Activated T-helper 1 cell treated with anti-CD3 and anti-CD28 coated beads, Interleukin-12 subunit alpha, Interleukin-12 subunit beta, Interleukin-2, Interleukin-4 antibody, amounts not matched to agents 30 ng/mL and 10 ng/mL and 1 ng/mL, durations not matched to agents 14 hours and 24 hours and 36 hours (primary cell): ENCODE measurements around the gene GALNT18. TPM values are rescaled to one million over a fixed set of nuclear protein-coding genes. Genes with fewer than 3 reads are reported as not detected.
"Not testable (repeated sequence)": the region's sequence is repeated elsewhere in the genome, so short reads cannot be mapped to it uniquely, and the experiment has no call there.

Experiments used
- DNase-seq: peaks from one replicate; pipeline ENCODE4 v3.0.0; 2021; ENCODE audit warnings: low spot score
- H3K27ac Mint-ChIP-seq: one replicate; pipeline ENCODE4 v1.8.0; 2021; ENCODE audit warnings: mild to moderate bottlenecking, mixed read lengths
- H3K27me3 Mint-ChIP-seq: one replicate; pipeline ENCODE4 v1.8.0; 2022; ENCODE audit warnings: mild to moderate bottlenecking, moderate library complexity, mixed read lengths; ENCODE audit not compliant: insufficient read depth
- H3K36me3 Mint-ChIP-seq: one replicate; pipeline ENCODE4 v1.8.0; 2021; ENCODE audit warnings: low read depth, mixed read lengths
- H3K4me1 Mint-ChIP-seq: one replicate; pipeline ENCODE4 v1.8.0; 2021; ENCODE audit warnings: low read depth, mixed read lengths
- H3K4me3 Mint-ChIP-seq: one replicate; pipeline ENCODE4 v1.8.0; 2021; ENCODE audit warnings: mild to moderate bottlenecking, moderate library complexity, mixed read lengths
- H3K9me3 Mint-ChIP-seq: one replicate; pipeline ENCODE4 v1.8.0; 2021; ENCODE audit warnings: mixed read lengths
- intact Hi-C: fragments of 100-400 bp; cut with micrococcal nuclease; formaldehyde crosslinking; loops from one replicate; pipeline ENCODE4 v1.15.1; 2024
- total RNA-seq: library from RNA; stranded (reverse); gene quantifications from 2 replicates; pipeline ENCODE4 v1.2.3, GENCODE V29; 2022

GALNT18 gene
- total RNA-seq, 1 donor from 2014 or later: 5.3 TPM

GRCh38 chr11:11464555-11464954 is 157.2 kb downstream of the GALNT18 start:
- Mint-ChIP-seq H3K36me3 (no peaks in the 10 kb centered on the region), H3K4me3 (no peak overlapping the region), H3K4me1 (no peaks in the 10 kb centered on the region), H3K9me3 (no peaks in the 10 kb centered on the region), H3K27me3 (no peaks in the 10 kb centered on the region), H3K27ac (no peak overlapping the region)
- intact Hi-C loops: no loop called here
- DNase-seq: no peak

GRCh38 chr11:11463405-11463804 is 158.4 kb downstream of the GALNT18 start:
- DNase-seq: no peak

GRCh38 chr11:11461473-11461872 is 160.3 kb downstream of the GALNT18 start:
- no peaks in the 10 kb centered on the region for H3K36me3 Mint-ChIP-seq
- intact Hi-C loops: no loop called here
- H3K4me1 Mint-ChIP-seq: no peaks in the 10 kb centered on the region
- no peak overlapping the region for H3K27ac Mint-ChIP-seq
- H3K9me3 Mint-ChIP-seq: no peaks in the 10 kb centered on the region
- H3K4me3 Mint-ChIP-seq: no peak overlapping the region
- no peaks in the 10 kb centered on the region for H3K27me3 Mint-ChIP-seq
- DNase-seq: no peak

More at GRCh38 chr11:11463405-11463804, 158.4 kb downstream of the GALNT18 start:
- Mint-ChIP-seq H3K36me3 (no peaks in the 10 kb centered on the region), H3K27ac (no peak overlapping the region), H3K4me3 (no peak overlapping the region), H3K27me3 (no peaks in the 10 kb centered on the region), H3K4me1 (no peaks in the 10 kb centered on the region), H3K9me3 (no peaks in the 10 kb centered on the region)
- intact Hi-C loops: no loop called here

- no peak overlapping the region for H3K27ac Mint-ChIP-seq
- H3K27me3 Mint-ChIP-seq: no peaks in the 10 kb centered on the region
- H3K9me3 Mint-ChIP-seq: no peaks in the 10 kb centered on the region
- intact Hi-C loops: no loop called here
- no peak for DNase-seq
- H3K4me3 Mint-ChIP-seq: no peak overlapping the region
- no peaks in the 10 kb centered on the region for H3K36me3 Mint-ChIP-seq
- no peaks in the 10 kb centered on the region for H3K4me1 Mint-ChIP-seq
Observed at GRCh38 chr11:11459578-11459977, 162.2 kb downstream of the GALNT18 start.

- Mint-ChIP-seq H3K27me3 (no peaks in the 10 kb centered on the region), H3K9me3 (no peaks in the 10 kb centered on the region), H3K36me3 (no peaks in the 10 kb centered on the region), H3K27ac (no peak overlapping the region), H3K4me3 (no peak overlapping the region), H3K4me1 (no peaks in the 10 kb centered on the region)
- DNase-seq: no peak
- intact Hi-C loops: no loop called here
Observed at GRCh38 chr11:11458485-11458884, 163.3 kb downstream of the GALNT18 start.

- no peak overlapping the region for H3K4me3 Mint-ChIP-seq
- no peak for DNase-seq
- H3K9me3 Mint-ChIP-seq: no peaks in the 10 kb centered on the region
- intact Hi-C loops: no loop called here
- no peaks in the 10 kb centered on the region for H3K4me1 Mint-ChIP-seq
- H3K36me3 Mint-ChIP-seq: no peaks in the 10 kb centered on the region
- no peak overlapping the region for H3K27ac Mint-ChIP-seq
- no peaks in the 10 kb centered on the region for H3K27me3 Mint-ChIP-seq
Observed at GRCh38 chr11:11458001-11458400, 163.8 kb downstream of the GALNT18 start.

GRCh38 chr11:11456866-11457265 is 164.9 kb downstream of the GALNT18 start:
- no peaks in the 10 kb centered on the region for H3K9me3 Mint-ChIP-seq
- no peak overlapping the region for H3K4me3 Mint-ChIP-seq
- H3K27ac Mint-ChIP-seq: no peak overlapping the region
- no peak for DNase-seq
- intact Hi-C loops: no loop called here
- no peaks in the 10 kb centered on the region for H3K27me3 Mint-ChIP-seq
- H3K36me3 Mint-ChIP-seq: no peaks in the 10 kb centered on the region
- H3K4me1 Mint-ChIP-seq: peaks cover 1% of the 10 kb centered on the region

GRCh38 chr11:11454671-11455223 is 167.1 kb downstream of the GALNT18 start:
- H3K27ac Mint-ChIP-seq: no peak overlapping the region
- H3K4me1 Mint-ChIP-seq: peaks cover 6% of the 10 kb centered on the region

GRCh38 chr11:11451501-11452005 is 170.3 kb downstream of the GALNT18 start:
- intact Hi-C loops: no loop called here
- H3K4me3 Mint-ChIP-seq: no peak overlapping the region

More at GRCh38 chr11:11454671-11455223, 167.1 kb downstream of the GALNT18 start:
- no peaks in the 10 kb centered on the region for H3K9me3 Mint-ChIP-seq
- no peak overlapping the region for H3K4me3 Mint-ChIP-seq
- no peaks in the 10 kb centered on the region for H3K27me3 Mint-ChIP-seq
- intact Hi-C loops: no loop called here
- no peaks in the 10 kb centered on the region for H3K36me3 Mint-ChIP-seq
- no peak for DNase-seq

GRCh38 chr11:11450744-11451362 is 171.0 kb downstream of the GALNT18 start:
- DNase-seq: no peak
- Mint-ChIP-seq H3K9me3 (no peaks in the 10 kb centered on the region), H3K4me3 (no peak overlapping the region), H3K27me3 (no peaks in the 10 kb centered on the region), H3K36me3 (no peaks in the 10 kb centered on the region), H3K4me1 (peaks cover 6% of the 10 kb centered on the region), H3K27ac (no peak overlapping the region)
- intact Hi-C loops: no loop called here

More at GRCh38 chr11:11451501-11452005, 170.3 kb downstream of the GALNT18 start:
- Mint-ChIP-seq H3K4me1 (peaks cover 6% of the 10 kb centered on the region), H3K27me3 (no peaks in the 10 kb centered on the region), H3K36me3 (no peaks in the 10 kb centered on the region), H3K9me3 (no peaks in the 10 kb centered on the region), H3K27ac (no peak overlapping the region)
- no peak for DNase-seq

GRCh38 chr11:11449327-11449726 is 172.5 kb downstream of the GALNT18 start:
- Mint-ChIP-seq H3K9me3 (no peaks in the 10 kb centered on the region), H3K4me3 (no peak overlapping the region), H3K27ac (no peak overlapping the region), H3K27me3 (no peaks in the 10 kb centered on the region), H3K36me3 (no peaks in the 10 kb centered on the region), H3K4me1 (peaks cover 6% of the 10 kb centered on the region)
- intact Hi-C loops: no loop called here
- no peak for DNase-seq

GRCh38 chr11:11448626-11449025 is 173.2 kb downstream of the GALNT18 start:
- Mint-ChIP-seq H3K27ac (no peak overlapping the region), H3K9me3 (no peaks in the 10 kb centered on the region), H3K36me3 (no peaks in the 10 kb centered on the region), H3K4me1 (peaks cover 6% of the 10 kb centered on the region), H3K27me3 (no peaks in the 10 kb centered on the region), H3K4me3 (no peak overlapping the region)
- DNase-seq: no peak
- intact Hi-C loops: no loop called here

- not testable (repeated sequence) for H3K27ac Mint-ChIP-seq
Observed at GRCh38 chr11:11447601-11448000, 174.2 kb downstream of the GALNT18 start.

More at GRCh38 chr11:11447601-11448000, 174.2 kb downstream of the GALNT18 start:
- H3K4me3 Mint-ChIP-seq, H3K9me3 Mint-ChIP-seq, H3K27me3 Mint-ChIP-seq, H3K4me1 Mint-ChIP-seq, intact Hi-C loops, H3K36me3 Mint-ChIP-seq, DNase-seq: not testable (repeated sequence)
